Panc1 (cell line): Measurements from ENCODE around the gene DPEP1. TPM values are rescaled to one million over a fixed set of nuclear protein-coding genes. Genes with fewer than 3 reads are reported as not detected.

Source experiments
- ATAC-seq: fragments of 200-7000 bp; cut with Tn5 transposase; 2 replicates; pipeline ENCODE4 v1.9.1; 2020; ENCODE audit warnings: mild to moderate bottlenecking, moderate library complexity
- BruUV-seq: library from RNA; stranded (reverse); fragments of 400-500 nt; replicated peaks from 2 replicates; lab custom pipeline; 2021; lab: Mats Ljungman, UMichigan
- CTCF ChIA-PET: fragments of 300-600 bp; sonication (Branson Sonifier 250); formaldehyde crosslinking; loops from one replicate; lab custom pipeline; 2022; ENCODE audit warnings: antibody characterized with exemption; lab: Charles Lee
- POLR2A ChIA-PET: fragments of 300-600 bp; sonication (Branson Sonifier 250); formaldehyde crosslinking; loops from one replicate; lab custom pipeline; 2022; ENCODE audit warnings: antibody characterized with exemption; lab: Charles Lee
- DNase-seq: peaks from one replicate; pipeline ENCODE4 v3.0.0-alpha.2; 2010; ENCODE audit warnings: low read depth, low spot score
- H3K27ac ChIP-seq: 2 replicates; pipeline ENCODE4 v1.5.1; 2011; ENCODE audit warnings: mild to moderate bottlenecking, low read length, inconsistent platforms
- H3K27me3 ChIP-seq: fragments of 200-500 bp; sonication (Bioruptor generic); 2 replicates; pipeline ENCODE4 v1.6.0; 2014; ENCODE audit warnings: low read length, inconsistent platforms; ENCODE audit not compliant: control insufficient read depth, insufficient read depth
- H3K36me3 ChIP-seq: fragments of 200-500 bp; sonication (Bioruptor generic); 2 replicates; pipeline ENCODE4 v1.5.1; 2014; ENCODE audit warnings: inconsistent platforms, mild to moderate bottlenecking, low read length, moderate library complexity; ENCODE audit not compliant: control insufficient read depth, insufficient read depth
- H3K4me1 ChIP-seq: 2 replicates; pipeline ENCODE4 v1.5.1; 2011; ENCODE audit warnings: inconsistent platforms, mild to moderate bottlenecking, low read length, moderate library complexity; ENCODE audit not compliant: control insufficient read depth, insufficient read depth
- H3K4me3 ChIP-seq, 2 experiments: 2 replicates each; pipeline ENCODE4 v1.5.1; 2011 to 2012; ENCODE audit warnings: low read depth in 2 of 2, low read length in 2 of 2, mild to moderate bottlenecking in 2 of 2, inconsistent platforms in 1 of 2, moderate library complexity in 1 of 2
- H3K9me3 ChIP-seq: fragments of 200-500 bp; sonication (Bioruptor generic); 2 replicates; pipeline ENCODE4 v1.5.1; 2014; ENCODE audit warnings: low read depth, mild to moderate bottlenecking, inconsistent platforms, low read length, moderate library complexity; ENCODE audit not compliant: control insufficient read depth, insufficient read depth
- CTCF ChIP-seq: fragments of 450-650 bp; IDR thresholded peaks from 2 replicates; pipeline ENCODE4 v1.5.1; 2017; ENCODE audit warnings: mild to moderate bottlenecking
- POLR2AphosphoS5 ChIP-seq: IDR thresholded peaks from 2 replicates; pipeline ENCODE4 v1.6.1; 2012; ENCODE audit warnings: mild to moderate bottlenecking, low read depth, low read length, moderate library complexity
- REST ChIP-seq, 2 experiments: IDR thresholded peaks; 2 replicates each; pipeline ENCODE4 v1.6.1; 2011 to 2012; ENCODE audit warnings: low read depth in 2 of 2, control low read depth in 1 of 2, low read length in 1 of 2, mild to moderate bottlenecking in 1 of 2, moderate library complexity in 1 of 2; ENCODE audit not compliant: insufficient read depth in 1 of 2
- SIN3A ChIP-seq: IDR thresholded peaks from 2 replicates; pipeline ENCODE4 v1.6.1; 2012; ENCODE audit warnings: low read depth, mild to moderate bottlenecking, low read length, moderate library complexity, borderline replicate concordance; ENCODE audit not compliant: insufficient read depth
- TCF7L2 ChIP-seq: IDR thresholded peaks from 2 replicates; pipeline ENCODE4 v1.6.1; 2011; ENCODE audit warnings: mild to moderate bottlenecking, low read depth, low read length, inconsistent platforms
- in situ Hi-C: cut with HindIII; loops from 2 replicates; pipeline ENCODE4 v1.10.0; 2016; ENCODE audit warnings: low sequenced_read_pairs, low pct_unique_long_range_greater_than_20kb
- intact Hi-C: fragments of 100-400 bp; cut with micrococcal nuclease; formaldehyde crosslinking; loops from one replicate; pipeline ENCODE4 v1.10.0; 2022; ENCODE audit not compliant: unreplicated experiment
- total RNA-seq: library from RNA; stranded (reverse); gene quantifications from one replicate; pipeline ENCODE4 v1.2.1, GENCODE V29; 2021; ENCODE audit not compliant: unreplicated experiment

Gene DPEP1
- total RNA-seq, 1 experiment from 2014 or later, result 0.18 TPM

DNA sequence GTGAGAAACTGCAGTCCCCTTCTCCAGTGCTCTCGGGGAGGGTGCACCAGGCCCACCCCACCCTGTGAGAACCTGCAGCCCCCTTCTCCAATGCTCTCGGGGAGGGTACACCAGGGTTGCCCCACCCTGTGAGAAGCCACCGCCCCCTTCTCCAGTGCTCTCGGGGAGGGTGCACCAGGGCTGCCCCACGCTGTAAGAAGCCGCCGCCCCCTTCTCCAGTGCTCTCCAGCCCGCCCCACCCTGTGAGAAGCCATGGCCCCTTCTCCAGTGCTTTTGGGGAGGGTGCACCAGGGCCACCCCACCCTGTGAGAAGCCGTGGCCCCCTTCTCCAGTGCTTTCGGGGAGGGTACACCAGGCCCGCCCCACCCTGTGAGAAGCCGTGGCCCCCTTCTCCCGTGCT is 56.3 kb downstream of the DPEP1 start:
- ATAC-seq, result no peak
- ChIA-PET POLR2A (no interaction called here), CTCF (no interaction called here)

GRCh38 chr16:89670496-89671431 is 57.3 kb downstream of the DPEP1 start:
- ATAC-seq (peak; percentile 55), DNase-seq (no peak)
- Histone ChIP-seq H3K9me3 (no peaks in the 10 kb centered on the region), H3K27ac (no peak overlapping the region), H3K4me3 (no peak overlapping the region), H3K36me3 (no peaks in the 10 kb centered on the region), H3K4me1 (no peaks in the 10 kb centered on the region), H3K27me3 (no peaks in the 10 kb centered on the region)
- TSS peak; percentile 49 for BruUV-seq
- POLR2A ChIA-PET, result no interaction called here
- CTCF ChIA-PET, result no interaction called here
- intact Hi-C loops, result no loop called here
- in situ Hi-C loops, result no loop called here
- TF ChIP-seq POLR2AphosphoS5 (no peak), REST (IDR thresholded peaks at IDR 0.05; ENCODE audit: insufficient read depth in 1 of 2, low read depth in 2 of 2, low read length in 1 of 2) (no peak), TCF7L2 (no peak), SIN3A (no peak)

More for the DNA sequence above, 56.3 kb downstream of the DPEP1 start:
- no peak overlapping the region for H3K27ac ChIP-seq
- no peaks in the 10 kb centered on the region for H3K36me3 ChIP-seq
- BruUV-seq, result no TSS peak
- intact Hi-C loops, result no loop called here
- TF ChIP-seq POLR2AphosphoS5 (no peak), REST (IDR thresholded peaks at IDR 0.05; ENCODE audit: insufficient read depth in 1 of 2, low read depth in 2 of 2, low read length in 1 of 2) (no peak), CTCF (no peak), SIN3A (no peak), TCF7L2 (no peak)
- in situ Hi-C loops, result no loop called here
- H3K4me3 ChIP-seq, result no peak overlapping the region
- no peaks in the 10 kb centered on the region for H3K4me1 ChIP-seq
- H3K9me3 ChIP-seq, result no peaks in the 10 kb centered on the region
- no peaks in the 10 kb centered on the region for H3K27me3 ChIP-seq
- DNase-seq, result no peak
